OCI-M2 (cell line): Measurements from ENCODE around the gene MID2.
"Not testable (repeated sequence)": the region's sequence is repeated elsewhere in the genome, so short reads cannot be mapped to it uniquely, and the experiment has no call there.

Source experiments
- DNase-seq: peaks from one replicate; lab custom pipeline; 2025; ENCODE audit not compliant: unreplicated experiment; lab: John Stamatoyannopoulos, UW

Gene MID2

DNA sequence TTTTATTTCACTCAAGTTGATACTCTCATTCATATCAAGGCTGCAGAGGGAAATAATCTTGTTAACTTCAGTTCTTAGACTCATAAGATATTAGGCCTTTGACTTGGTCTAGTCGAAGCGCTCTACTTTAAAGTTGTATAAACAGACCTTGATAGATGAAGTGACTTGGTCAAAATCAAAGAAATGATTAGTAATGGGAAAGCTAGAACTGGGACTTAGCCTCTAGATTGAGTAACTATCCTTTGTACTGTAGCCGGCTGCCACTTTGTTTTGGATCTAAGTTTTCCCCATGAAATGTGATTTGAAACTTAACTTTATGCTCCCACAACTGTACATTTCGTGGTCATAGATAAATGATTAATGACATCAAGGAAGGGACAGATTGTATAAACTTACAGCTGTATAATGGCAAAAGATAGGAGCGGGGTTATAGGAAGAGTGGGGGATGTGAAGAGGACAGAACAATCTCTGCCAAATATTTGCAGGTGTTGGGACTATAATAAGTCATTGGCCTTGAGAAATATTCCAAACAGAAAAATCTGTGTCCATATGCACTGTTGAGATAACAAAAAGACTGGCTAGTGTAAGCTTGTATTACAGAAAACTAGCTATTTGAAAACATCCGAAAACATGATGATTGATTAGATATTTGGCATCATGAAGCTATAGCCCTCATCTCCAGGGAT lies 17.2 kb downstream of the MID2 start:
- DNase-seq: no peak

DNA sequence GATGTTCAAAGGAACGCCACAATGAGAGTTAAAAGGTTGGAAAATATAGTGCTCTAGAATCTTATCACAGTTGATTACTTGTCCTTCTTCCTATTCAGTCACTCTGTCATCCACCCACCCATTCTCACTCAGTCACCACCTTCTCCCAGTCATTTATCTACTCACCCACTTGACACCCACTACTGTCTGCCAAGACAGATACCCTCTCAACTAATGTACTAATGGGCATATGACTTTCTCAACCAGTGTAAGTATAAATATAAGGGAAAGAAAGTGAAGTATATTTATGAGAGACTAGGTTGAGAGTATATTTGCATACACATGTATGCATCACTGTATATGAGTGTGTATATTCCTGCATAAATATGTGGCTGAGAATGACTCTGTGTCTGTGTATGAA lies 20.0 kb downstream of the MID2 start:
- no peak for DNase-seq

DNA sequence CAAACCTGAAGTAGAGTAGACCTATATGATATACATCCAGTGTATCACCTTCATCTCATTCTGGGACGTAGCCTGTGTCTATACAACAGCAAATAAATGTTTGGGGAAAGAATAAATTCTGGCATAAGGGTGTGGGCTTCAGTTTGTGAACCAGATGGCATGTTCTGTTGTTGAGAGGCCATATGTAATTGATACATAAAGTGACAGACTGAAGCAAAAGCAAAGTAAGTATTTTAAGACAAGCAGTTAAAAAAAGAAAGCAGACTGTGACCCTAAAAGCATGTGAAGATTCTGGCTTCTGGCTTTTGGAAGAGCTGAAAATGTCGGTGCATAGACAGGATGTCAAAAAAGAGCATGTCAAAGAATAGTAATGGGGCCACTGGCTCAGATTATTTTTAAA lies 22.9 kb downstream of the MID2 start:
- DNase-seq: no peak

DNA sequence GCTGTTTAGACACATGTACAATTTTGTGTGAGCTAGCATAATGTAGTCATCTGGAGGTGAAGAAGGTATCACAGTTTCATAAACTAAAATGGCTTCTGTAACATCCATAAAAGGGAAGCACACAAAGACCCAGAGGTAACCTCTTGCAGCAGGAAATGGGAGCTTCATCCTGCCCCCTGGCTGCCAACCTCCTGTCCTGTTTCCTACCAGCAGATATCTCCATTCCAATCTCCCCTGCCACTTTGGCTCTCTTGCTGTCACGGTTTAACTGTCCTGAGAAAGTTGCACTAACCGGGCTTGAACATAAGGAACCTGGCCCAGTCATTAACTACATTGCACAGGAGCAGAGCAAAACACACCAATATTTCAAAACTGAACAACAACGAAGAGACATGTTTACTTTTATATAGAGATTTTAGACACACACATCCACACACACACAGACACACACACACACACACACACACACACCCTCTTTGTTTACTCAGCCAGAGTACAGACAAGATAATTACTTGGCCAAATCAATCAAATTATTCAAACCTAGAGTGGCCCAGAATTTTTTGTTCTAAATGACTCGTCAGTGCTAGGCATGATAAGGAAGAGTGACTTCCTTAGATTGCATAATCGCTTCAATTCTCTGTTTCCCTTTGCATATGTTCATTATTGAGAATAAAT lies 24.2 kb downstream of the MID2 start:
- no peak for DNase-seq

DNA sequence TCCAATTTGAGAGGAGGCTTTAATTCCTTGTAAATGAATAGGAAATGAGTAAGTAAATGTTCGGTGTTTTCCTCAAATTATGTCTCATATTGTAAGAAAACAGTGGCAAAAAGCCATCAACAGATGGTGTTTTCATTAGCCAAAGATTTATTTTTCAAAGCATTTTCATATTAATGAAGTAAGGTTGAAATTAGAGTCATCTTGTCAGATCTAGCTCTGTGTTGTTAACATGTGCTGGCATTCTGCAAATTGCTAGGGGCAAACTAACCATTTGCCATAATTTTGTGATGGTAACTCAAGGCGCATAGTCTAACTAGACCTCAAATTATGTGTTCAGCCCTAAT lies 24.7 kb downstream of the MID2 start:
- DNase-seq: no peak

DNA sequence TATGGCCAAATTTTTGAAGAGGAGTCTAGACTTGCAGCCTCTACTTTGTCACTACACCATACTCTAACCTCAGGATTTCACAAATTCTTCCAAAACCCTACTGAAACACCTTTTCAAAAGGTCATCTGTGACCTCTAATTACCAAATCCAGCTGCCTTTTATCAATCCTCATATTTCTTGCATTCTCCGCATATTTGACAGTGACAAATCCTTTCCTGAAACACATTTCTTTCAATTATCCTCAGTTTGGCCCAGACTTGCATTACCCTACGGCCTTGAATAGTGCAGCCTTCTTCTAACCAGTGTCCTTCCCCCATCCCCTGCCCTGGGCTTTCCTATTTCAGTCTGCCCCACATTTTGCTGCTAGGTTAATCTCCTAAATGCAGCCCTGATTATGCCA lies 25.5 kb downstream of the MID2 start:
- no peak for DNase-seq

DNA sequence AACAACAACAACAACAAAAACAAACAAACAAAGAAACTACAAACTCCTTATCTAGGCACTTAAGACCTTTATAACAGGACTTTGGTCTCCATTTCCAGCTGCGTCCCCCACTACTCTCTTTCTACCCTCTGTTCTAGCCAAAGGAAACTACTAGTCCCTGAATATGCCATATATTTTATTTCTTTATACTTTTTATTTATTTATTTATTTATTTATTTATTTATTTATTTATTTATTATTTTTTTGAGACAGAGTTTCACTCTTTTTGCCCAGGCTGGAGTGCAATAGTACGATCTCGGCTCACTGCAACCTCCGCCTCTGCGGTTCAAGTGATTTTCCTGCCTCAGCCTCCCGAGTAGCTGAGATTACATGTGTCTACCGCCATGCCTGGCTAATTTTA lies 26.0 kb downstream of the MID2 start:
- DNase-seq: not testable (repeated sequence)

DNA sequence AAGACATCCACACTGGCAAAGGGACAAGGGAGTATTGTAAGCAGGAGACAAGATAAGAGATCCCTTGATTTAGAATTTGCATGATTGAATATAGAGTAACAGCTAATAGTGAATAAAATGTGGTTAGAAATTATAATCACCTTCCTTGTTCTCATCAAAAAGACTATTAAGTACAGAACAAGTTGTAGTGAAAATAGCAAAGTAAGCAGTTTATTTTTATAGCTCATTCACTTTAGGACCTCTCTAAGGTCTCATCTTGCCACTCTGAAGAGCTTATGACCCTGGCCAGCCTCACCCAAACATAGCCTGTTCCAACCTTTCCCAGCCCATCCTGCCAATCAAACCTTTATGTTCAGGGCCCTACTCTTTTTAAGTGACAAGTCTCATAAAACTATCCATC lies 30.6 kb downstream of the MID2 start:
- no peak for DNase-seq

DNA sequence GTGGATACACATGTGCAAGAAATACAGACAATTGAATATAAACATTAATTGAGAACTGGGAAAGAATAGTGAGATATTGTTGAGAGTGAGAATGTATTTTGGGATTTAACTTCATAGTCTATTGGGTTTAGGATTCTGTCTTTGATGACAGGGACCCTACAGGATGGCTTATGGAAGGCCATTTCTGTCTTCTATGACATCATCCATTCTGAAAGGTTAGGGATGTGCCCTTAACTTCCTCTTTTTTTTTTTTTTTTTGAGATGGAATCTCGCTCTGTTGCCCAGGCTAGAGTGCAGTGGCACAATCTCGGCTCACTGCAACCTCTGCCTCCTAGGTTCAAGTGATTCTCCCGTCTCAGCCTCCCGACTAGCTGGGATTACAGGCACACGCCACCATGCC lies 31.4 kb downstream of the MID2 start:
- not testable (repeated sequence) for DNase-seq

DNA sequence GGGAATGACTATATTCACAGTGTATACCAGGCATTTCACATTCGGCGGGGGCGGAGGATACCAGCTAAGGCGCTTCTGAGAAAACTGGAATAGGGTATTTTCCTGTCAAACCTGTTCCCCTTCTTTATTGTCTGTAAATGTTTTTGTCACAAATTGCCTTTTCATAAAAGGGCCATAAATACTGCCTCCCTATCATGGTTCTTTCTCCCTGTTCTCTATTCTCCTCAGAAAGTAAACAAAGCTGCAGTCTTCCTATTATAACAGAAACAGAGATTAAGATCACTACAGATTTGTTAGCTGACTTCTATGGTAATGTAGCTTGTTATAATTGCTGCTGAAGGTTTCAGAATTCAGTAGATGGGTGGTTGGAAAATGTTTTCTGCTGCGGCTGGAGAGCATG lies 32.2 kb downstream of the MID2 start:
- DNase-seq: no peak

DNA sequence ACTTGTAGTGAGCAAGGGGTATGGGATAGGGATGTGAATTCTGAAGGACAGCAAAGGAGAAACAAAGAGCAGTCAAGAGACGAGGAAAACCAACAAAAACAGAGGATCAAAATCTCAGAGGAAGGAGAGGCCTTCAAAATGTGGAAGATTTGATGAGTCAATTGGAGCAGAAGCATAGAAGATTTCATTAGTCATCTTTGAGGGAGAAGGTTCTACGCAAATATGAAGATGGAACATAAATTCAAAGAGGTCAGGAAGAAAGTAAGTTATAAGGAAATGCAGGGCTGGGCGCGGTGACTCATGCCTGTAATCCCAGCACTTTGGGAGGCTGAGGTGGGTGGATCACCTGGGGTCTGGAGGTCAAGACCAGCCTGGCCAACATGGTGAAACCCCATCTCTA lies 35.4 kb downstream of the MID2 start:
- no peak for DNase-seq

DNA sequence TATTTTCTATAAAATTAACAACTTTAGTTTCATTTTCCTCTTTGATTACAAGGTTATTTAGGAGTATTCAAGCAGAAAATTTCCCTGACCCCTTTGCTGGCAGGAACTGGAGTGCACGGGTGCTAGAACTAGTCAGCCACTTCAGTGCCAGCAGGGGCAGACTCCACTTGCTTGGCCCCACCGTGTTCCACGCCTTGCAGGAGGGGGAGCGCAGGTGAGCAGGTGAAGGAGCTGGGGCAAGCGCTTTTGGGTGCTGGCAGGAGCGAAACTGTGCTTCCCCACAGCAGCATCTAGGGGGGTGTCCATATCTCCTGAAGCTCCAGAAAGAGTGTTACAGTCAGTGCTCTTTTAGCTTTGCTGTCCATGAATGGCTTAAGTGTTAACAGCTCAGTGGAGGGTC lies 45.5 kb downstream of the MID2 start:
- no peak for DNase-seq

DNA sequence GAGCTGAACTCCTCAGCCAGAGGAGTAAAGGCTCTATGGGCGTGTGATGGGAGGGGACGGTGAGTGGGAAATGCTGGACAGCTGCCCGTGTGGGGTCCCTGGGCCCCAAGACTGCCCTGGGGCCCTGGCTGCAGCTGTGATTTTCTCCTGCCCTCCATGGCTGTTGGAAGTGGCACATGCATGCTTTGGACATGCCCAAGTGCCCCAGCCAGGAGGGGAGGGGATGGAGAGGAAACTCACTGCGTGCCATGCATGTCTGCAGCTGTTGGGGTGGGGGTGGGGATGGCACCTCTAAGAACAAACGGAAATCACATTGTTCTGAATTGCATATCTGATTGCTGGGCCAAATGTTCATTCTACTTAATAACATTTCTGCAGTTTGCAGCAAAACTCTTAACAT lies 52.4 kb downstream of the MID2 start:
- no peak for DNase-seq

DNA sequence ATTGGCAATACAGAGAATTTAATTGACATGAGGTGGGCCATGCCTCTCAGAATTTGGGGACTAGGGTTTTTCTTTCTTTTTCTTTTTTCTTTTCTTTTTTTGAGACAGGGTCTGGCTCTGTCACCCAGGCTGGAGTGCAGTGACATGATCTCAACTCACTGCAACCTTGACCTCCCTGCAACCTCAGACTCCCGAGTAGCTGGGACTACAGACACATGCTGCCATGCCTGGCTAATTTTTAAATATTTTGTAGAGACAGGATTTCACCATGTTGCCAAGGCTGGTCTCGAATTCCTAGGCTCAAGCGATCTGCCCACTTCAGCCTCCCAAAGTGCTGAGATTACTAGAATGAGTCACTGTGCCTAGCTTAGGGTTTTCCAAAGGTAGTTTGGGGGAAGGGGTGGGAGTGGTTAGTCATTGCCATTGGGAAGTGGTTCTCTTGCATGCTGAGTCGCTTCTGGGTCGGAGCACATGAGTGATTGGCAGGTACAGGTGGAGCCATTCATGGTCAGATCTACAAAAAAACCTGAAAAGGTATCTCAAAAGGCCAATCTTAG lies 54.5 kb downstream of the MID2 start:
- no peak for DNase-seq

DNA sequence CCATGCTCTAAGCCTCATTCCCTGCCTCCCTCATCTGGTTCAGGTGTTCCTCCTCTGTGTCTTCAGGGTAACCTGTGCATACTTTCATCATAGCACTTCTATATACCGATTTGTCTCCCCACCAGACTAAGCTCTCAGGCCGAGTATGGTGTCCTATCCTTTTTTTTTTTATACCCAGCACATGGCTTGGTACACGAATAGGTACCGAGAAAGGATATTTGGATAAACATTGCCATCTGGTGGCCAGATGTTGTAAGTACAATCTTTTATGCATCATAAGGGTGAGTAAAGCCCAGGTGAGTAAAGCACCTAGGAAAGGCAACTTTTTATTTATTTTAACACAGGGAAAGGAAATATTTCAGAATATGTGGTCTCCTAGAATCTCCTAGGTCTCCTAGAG lies 68.4 kb downstream of the MID2 start:
- no peak for DNase-seq

DNA sequence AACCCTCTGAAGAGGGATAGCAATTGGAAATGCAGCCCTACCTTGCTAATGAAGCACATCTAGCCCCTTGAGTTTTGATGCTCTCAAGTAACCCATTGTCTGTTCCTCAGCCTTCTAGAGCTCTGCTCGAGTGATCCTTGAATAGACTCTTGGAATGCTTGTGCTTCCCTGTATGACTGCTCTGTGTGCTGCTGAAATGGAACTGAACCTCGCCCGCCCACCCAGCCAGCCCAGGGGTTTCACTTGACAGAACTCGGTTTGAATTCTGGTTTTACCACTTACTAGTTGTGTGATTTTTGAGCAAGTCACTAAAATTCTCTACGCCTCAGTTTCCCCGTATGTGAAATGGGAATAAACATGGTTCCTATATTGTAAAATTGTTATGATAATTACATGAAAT lies 77.1 kb downstream of the MID2 start:
- no peak for DNase-seq

DNA sequence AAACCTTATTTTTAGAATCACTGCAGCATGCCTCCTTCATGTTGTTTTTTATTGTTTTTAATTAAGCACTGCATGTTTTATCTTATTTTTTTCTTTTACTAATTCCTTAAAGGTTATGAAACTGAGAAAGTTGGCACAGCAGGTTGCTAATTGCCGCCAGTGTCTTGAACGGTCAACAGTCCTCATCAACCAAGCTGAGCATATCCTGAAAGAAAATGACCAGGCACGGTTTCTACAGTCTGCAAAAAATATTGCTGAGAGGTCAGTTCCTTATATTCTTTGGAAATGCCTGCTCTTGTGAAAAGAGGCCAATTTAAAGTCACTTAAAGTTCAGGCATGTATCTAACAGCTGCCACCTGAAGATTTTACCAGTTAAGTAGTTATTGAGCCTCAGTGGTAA lies 79.7 kb downstream of the MID2 start:
- no peak for DNase-seq

DNA sequence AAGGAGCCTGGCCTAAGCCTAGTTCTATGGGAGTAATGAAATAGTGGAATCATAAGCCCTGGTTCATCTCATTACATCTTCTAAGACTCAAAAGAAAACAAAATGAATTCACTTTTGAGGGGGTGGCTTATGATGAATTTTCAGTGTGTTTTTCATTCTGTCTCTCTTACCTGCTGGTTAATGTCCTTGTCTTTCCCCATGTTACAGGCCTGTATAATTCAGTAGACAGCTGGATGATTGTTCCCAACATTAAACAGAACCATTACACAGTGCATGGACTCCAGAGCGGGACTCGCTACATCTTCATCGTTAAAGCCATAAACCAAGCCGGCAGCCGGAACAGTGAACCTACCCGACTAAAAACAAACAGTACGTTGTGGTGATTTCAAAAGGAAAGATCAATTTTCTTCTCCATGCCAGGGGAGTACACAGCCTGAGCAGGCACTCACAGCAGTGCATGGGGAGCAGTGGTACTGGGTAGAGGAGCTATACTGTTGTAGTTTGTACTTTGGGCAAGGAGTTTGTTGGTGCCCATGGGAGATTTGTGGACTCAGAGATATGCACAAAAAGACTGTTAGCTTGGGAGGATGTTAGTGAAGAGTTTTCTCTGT lies 98.6 kb downstream of the MID2 start:
- DNase-seq: no peak

DNA sequence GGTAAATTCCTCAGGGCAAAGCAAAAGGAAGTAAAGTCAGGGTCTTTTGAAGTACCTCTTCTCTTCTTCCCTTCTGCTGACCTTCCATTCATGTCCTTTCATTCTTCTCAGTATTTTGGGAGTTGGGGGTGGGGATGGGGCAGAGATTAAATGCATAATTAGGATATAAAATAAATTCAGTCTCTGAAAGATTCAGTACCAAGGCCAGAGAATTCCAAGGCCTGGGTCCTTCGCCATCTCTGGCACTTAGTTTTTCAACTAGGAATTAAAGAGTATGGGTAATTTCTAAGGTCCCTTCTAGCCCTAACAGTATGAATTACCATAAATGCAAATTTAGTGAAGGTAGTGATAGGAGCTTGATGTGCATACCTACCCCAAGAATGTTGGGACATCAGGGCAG lies 108.6 kb downstream of the MID2 start:
- no peak for DNase-seq

DNA sequence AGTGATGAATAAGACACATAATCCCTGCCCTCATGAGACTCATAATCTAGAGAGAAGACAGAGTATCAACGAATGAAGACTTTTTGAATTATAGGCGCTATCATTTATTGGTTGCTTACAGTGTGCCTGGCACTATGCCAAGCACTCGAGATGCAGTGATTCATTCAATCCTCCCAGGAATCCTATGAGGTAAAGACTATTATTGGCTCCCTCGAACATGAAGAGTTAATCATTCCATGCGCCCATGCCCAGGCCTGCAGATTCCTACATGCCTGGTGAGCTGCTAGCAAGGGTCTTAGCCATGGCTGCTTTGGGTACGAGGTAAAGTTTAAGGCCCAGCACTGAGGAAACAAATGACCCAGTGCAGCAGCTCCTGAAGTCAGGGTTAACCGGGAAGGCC lies 109.5 kb downstream of the MID2 start:
- no peak for DNase-seq

DNA sequence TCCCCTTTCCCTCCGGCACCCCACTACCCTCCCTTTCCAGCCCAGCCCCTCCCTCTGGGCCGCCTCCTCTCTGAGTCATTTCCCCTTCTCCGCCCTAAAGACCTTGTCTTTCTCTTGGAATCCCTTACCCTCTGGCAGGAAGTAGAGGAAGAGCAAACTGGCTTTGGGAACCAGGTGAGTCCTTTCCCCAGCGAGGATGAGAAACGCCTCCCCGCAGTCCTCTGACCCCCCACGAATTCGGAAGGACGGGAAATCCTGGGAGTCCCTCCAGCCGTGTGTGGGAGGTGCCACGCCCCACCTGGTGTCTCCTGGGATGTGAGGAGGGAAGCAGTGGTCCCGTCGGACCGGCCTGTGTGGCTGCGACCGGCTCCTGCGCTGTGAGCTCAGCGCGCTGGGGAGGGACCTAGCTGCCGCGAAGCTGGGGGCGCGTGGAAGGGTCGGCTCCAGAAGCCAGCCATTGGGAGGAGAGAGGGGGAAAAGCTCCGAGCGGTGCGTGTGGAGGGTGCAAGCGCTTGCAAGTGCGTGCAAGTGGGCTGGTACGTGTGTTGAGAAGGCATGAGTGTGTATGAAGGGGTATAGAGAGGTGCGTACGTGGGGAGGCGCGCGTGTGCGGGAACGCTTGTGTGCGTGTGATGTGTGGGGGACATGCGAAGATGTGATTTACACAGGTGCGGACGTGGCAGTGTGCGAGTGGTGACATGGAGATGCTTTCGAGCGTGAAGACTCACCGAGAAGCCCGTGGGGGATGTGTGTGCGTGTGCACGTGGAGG lies 110.2 kb downstream of the MID2 start:
- DNase-seq: no peak

DNA sequence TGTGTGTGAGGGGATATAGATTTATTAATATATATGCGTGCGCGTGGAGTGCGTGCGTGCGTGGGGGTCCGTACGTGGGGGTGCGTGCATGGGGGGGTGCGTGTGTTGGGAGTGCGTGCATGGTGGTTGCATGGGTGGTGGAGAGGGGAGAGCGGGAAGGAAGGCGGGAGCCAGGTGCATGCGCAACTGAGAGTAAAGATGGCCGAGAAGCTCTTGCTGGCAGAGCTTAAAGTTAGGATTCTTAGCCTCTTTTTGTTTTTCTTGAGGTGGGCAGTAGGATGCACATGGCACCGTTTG lies 110.7 kb downstream of the MID2 start:
- no peak for DNase-seq
